ENCODE data around the gene SLC38A11. TPM values are rescaled to one million over a fixed set of nuclear protein-coding genes. Genes with fewer than 3 reads are reported as not detected.
A peak's percentile ranks its signal among the peaks of the same experiment; 100 is the strongest.
"Not testable (repeated sequence)": the region's sequence is repeated elsewhere in the genome, so short reads cannot be mapped to it uniquely, and the experiment has no call there.

SLC38A11 gene
- total and polyA plus RNA-seq, 3 donors from 2014 or later: 0.58 to 5.9 (median 1.2) TPM

DNA sequence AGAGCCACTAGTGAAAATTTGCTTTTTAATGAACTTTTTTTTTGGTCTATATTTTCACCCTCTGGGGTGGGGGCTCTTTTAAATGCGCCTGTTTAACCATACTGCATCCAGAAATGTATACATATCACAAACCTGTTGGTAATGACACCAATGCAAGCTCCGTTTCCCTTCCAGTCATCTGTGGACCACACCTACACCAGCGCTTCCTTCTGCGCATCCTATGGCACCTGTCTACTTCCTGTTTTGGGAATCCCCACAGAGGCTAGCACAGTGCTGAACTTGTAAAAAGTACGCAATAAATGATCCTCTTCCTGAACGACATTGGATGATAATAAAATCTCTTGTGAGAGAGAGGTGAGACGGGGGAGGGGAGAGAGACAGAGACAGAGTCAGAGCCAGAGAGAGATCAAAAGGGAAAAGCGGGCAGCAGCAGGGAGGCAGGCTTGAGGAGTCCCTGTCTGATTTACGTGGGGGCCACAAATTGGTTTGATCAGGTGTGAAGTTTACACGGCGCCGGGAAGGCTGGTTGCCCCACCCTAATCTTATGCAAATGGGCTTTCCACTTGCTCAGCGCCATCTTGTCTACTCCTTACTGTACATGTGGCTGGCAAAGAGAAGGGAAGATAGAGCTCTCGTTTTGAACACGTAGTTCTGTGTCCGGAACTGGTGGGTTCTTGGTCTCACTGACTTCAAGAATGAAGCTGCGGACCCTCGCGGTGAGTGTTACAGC is 38.1 kb upstream of the SLC38A11 start:
- Histone ChIP-seq H3K4me1 (no peaks in the 10 kb centered on the region), H3K9me3 (no peaks in the 10 kb centered on the region), H3K36me3 (ENCODE audit: low read depth, missing control alignments) (no peaks in the 10 kb centered on the region), H3K4me3 (peak overlapping the region; percentile 31 to 43), H3K27ac (no peak overlapping the region), H3K27me3 (no peaks in the 10 kb centered on the region)
- intact Hi-C loops (cut with DNase I; ENCODE audit: low total_unique reads): no loop called here
- TF ChIP-seq, protein P1, sequence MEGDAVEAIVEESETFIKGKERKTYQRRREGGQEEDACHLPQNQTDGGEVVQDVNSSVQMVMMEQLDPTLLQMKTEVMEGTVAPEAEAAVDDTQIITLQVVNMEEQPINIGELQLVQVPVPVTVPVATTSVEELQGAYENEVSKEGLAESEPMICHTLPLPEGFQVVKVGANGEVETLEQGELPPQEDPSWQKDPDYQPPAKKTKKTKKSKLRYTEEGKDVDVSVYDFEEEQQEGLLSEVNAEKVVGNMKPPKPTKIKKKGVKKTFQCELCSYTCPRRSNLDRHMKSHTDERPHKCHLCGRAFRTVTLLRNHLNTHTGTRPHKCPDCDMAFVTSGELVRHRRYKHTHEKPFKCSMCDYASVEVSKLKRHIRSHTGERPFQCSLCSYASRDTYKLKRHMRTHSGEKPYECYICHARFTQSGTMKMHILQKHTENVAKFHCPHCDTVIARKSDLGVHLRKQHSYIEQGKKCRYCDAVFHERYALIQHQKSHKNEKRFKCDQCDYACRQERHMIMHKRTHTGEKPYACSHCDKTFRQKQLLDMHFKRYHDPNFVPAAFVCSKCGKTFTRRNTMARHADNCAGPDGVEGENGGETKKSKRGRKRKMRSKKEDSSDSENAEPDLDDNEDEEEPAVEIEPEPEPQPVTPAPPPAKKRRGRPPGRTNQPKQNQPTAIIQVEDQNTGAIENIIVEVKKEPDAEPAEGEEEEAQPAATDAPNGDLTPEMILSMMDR (IDR thresholded peaks at IDR 0.05): no peak
- no peak for TF ChIP-seq POLR2A (IDR thresholded peaks at IDR 0.05)
- 64 to 68% methylated on average over 19 of the region's 19 CpGs for whole genome bisulfite sequencing, 2 donors
- DNase-seq: no peak

DNA sequence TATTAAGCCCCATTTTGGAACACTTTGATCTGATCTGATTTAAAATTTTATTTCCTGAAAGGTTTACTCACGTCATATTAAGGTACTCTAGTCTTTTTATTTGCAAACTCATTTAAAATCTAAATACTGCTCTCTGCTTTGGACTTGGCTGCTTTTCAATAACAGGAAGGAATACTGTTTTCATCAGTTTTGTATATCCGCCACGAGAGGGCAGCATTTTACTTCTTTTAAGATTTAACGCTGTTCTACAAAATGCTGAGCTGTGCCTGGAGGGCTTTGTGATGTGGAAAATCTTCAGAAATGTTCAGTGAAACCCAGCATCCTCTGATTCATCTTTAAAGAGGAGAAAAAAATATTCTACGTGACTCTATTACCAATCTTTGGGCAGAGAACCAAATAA is 37.5 kb upstream of the SLC38A11 start:
- Histone ChIP-seq H3K9me3 (no peaks in the 10 kb centered on the region), H3K27ac (no peak overlapping the region), H3K36me3 (ENCODE audit: low read depth, missing control alignments) (no peaks in the 10 kb centered on the region), H3K4me1 (no peaks in the 10 kb centered on the region), H3K27me3 (no peaks in the 10 kb centered on the region), H3K4me3 (no peak overlapping the region)
- 0 to 1% methylated on average over 5 of the region's 5 CpGs for WGBS, 2 donors
- DNase-seq: peak; percentile 69
- intact Hi-C loops (cut with DNase I; ENCODE audit: low total_unique reads): no loop called here
- TF ChIP-seq POLR2A (IDR thresholded peaks at IDR 0.05): no peak
- TF ChIP-seq, protein P1 (IDR thresholded peaks at IDR 0.05): peak in 2 of 3 experiments; percentile 46 to 62

DNA sequence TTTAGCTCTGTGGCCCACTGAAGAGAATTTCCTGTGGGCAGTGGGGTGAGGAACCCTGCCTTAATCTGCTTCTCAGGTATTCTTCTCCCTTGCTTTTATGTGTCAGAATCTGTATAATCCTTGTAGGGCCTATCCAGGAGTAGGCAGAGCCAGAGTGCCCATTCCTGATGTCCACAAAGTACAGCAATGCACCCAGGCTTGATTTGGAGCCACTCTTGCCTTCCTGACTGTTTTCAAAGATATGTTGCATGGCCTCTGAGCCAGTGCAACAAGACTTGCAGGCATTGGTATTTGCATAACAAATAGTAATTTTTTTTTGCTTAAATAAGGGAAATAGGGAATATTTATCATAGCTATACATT is 36.7 kb upstream of the SLC38A11 start:
- H3K27me3 ChIP-seq; H3K4me3 ChIP-seq; H3K4me1 ChIP-seq; H3K27ac ChIP-seq; DNase-seq; intact Hi-C loops (cut with DNase I; ENCODE audit: low total_unique reads); H3K36me3 ChIP-seq (ENCODE audit: low read depth, missing control alignments); H3K9me3 ChIP-seq: not testable (repeated sequence)

DNA sequence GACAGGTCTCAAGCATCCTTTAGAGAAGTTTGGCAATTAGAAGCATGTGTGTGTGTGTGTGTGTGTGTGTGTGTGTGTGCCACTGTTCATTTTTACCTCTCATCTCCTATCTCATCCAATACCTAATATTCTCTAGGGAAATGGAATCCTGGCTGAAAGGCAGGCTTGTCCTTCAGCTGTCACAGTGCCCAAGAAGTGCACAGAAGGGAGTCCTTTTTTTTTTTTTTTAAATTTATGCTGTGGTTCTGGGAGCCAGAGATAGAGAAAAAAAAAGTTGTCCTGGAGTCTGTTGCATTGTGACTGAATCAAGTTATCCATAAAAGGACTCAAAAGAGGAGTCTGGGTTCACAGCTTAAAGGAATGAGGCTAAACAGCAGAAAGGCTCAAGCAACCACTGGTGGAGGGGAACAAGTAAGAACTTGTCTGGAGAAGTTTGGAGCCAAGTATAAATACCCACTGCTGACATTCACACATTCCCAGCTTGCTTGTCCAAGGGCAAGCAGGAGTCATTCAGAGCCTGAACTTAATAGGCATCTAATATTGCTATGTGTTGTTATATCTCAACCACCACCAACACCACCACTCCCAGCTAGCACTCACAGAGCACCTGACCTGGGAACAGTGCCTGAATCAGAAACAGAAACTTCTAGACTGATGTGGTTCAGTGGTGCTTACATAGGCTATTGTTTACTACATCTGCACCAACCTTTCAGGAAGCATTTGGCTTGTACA is 36.2 kb upstream of the SLC38A11 start:
- DNase-seq; intact Hi-C loops (cut with DNase I; ENCODE audit: low total_unique reads); H3K4me3 ChIP-seq; H3K36me3 ChIP-seq (ENCODE audit: low read depth, missing control alignments); H3K9me3 ChIP-seq; H3K4me1 ChIP-seq; H3K27me3 ChIP-seq; H3K27ac ChIP-seq: not testable (repeated sequence)

DNA sequence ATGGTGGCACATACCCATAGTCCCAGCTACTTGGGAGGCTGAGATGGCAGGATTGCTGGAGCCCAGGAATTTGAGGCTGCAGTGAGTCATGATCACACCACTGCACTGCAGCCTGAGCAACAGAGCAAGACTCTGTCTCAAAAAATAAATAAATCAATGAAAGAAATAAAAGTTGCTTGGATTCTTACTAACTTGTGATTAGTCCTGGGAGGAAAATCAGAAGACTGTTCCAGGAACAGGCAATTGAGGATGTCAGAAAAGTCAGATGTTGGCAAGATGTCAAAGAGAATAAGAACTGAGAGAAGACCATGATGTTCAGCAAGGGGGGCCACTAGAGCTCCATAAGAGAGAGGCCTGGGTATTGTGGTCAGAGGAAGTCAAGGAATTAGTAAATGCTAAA is 35.6 kb upstream of the SLC38A11 start:
- H3K4me3 ChIP-seq; intact Hi-C loops (cut with DNase I; ENCODE audit: low total_unique reads); H3K27me3 ChIP-seq; H3K9me3 ChIP-seq; H3K36me3 ChIP-seq (ENCODE audit: low read depth, missing control alignments); H3K27ac ChIP-seq; H3K4me1 ChIP-seq; DNase-seq: not testable (repeated sequence)

DNA sequence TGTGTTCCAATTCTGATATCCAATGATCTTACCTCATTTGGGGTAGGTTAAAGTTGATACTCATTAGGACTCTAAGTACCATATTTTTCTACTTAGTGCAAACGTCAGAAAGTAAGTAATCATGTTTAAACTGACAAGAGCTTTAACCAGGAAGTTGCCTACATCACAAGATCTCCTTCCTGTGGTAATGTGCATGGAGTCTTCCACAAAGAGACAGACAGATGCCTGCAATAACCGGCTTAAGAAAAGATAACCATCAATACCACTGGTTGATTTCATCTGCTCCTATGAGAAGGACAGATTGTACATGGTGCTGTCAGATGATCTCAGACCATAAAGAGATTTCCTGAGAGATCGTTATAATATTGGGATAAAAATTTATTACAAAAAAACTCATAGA is 33.5 kb upstream of the SLC38A11 start:
- H3K4me1 ChIP-seq; H3K27ac ChIP-seq; H3K9me3 ChIP-seq; intact Hi-C loops (cut with DNase I; ENCODE audit: low total_unique reads); DNase-seq; H3K27me3 ChIP-seq; H3K4me3 ChIP-seq; H3K36me3 ChIP-seq (ENCODE audit: low read depth, missing control alignments): not testable (repeated sequence)
- 76 to 89% methylated on average over 3 of the region's 3 CpGs for WGBS, 2 donors

DNA sequence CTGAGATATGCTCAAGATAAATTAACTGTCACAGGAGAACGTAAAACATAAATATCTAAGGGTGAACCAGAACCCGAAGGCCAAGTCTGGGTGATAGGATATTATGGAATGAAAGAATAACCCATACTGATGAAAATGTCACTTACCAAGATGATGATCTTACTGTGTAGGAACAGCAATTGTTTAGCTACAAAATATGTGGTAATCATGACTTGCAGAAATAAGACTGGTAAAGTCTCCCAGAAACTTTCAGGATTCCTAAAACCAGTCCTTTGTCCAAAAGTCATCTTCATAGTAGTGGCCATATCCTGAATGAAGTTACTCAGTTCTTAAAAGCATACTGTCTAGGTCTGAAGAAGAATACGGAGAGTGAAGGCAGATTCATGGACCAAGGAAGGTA is 30.7 kb upstream of the SLC38A11 start:
- intact Hi-C loops (cut with DNase I; ENCODE audit: low total_unique reads); H3K27ac ChIP-seq; H3K4me3 ChIP-seq; DNase-seq; H3K36me3 ChIP-seq (ENCODE audit: low read depth, missing control alignments); H3K27me3 ChIP-seq; H3K9me3 ChIP-seq; H3K4me1 ChIP-seq: not testable (repeated sequence)
- WGBS, 2 donors: 62 to 63% methylated on average over 3 of the region's 3 CpGs

Measured in testis (tissue), 3 donors.